Measurements from ENCODE around the gene MICAL1.
"Not testable (repeated sequence)": the region's sequence is repeated elsewhere in the genome, so short reads cannot be mapped to it uniquely, and the experiment has no call there.

MICAL1 gene

DNA sequence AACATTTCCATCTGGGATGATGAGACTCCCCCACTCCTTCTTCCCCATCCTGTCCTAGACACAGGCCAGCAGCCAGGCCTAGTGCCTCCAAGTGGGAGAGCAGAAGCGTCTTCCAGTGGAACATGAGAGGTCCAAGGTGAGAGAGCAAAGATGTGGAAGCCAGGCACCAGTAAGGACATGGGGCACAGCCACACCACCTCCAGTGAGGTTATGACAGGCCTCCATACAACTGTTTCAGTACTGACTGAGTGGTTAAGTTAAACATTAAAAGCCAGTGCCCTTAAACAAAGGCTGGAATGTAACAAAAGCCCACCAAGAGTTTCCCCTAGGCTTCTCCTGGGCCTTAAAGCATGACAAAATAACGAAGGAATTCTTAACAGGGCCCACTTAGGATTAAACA, 22.2 kb upstream of the MICAL1 start:
- DNase-seq (ENCODE audit: low read depth in 2 of 2): no peak

DNA sequence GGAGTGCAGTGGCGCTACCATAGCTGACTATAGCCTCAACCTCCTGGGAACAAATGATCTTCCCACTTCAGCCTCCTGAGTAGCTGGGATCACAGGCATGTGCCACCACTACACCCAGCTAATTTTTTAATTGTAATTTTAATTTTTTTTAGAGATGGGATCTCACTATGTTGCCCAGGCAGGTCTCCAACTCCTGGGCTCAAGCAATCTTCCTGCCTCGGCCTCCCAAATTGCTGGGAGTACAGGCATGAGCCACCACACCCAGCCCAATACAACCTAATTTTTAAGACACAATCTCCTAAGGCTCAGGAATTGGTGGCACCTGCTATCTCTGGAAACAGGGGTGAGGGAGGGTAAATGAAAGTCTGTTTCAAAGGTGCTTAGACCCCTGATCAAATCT, 21.6 kb upstream of the MICAL1 start:
- DNase-seq (ENCODE audit: low read depth in 2 of 2): no peak

DNA sequence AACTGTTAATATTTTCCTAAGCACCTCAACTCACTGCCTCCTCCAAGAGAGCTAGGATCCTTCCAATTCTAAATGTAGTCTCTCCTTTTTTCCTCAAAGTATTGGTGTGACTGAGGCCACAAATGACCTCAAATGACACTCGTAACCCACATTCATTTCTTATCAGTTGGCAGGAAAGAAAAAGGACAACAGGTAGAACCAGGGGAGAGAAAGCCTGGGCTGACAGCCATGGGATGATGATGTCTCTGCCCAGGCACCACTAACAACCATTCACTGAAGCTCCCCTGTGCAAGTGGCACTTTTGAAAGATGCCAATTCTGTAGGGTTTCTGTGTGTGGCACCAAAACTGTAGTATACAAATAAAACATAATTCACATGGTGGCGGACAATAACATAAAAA, 20.1 kb upstream of the MICAL1 start:
- no peak for DNase-seq (ENCODE audit: low read depth in 2 of 2)

DNA sequence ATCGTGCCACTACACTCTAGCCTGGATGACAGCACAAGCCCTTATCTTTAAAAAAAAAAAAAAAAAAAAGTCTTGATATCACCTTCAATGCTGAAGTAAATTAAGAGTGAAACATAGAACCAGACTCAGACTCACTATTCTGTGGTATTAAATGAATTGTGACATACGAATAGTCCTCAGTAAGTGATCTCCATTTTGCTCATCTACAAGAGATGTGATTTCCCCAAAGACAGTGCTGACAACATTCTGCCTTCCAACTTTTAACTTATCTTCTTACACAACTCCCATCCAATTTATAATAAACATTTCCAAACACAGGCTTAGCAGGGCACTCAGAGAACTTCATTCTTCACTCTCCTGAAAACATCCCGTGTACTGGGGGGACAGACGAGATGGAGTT, 19.4 kb upstream of the MICAL1 start:
- no peak for DNase-seq (ENCODE audit: low read depth in 2 of 2)

DNA sequence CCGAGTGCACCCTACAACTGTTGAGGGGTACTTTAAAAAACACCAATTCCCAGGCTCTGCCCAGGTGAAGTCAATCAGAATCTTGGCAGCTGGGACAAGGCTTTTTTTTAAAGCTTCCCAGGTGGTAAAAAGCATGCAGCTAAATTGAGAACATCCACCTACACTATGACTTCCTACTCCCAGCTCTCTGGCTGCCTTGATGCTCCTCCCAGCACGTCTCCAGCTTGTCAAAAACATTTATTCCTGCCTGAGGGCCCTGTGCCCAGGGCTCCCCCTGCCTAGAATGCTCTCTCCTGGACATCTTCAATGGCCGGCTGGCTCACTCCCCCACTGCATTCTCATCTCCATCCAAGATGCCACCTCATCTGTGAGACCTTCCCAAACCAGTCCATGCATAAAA, 17.5 kb upstream of the MICAL1 start:
- no peak for DNase-seq (ENCODE audit: low read depth in 2 of 2)

DNA sequence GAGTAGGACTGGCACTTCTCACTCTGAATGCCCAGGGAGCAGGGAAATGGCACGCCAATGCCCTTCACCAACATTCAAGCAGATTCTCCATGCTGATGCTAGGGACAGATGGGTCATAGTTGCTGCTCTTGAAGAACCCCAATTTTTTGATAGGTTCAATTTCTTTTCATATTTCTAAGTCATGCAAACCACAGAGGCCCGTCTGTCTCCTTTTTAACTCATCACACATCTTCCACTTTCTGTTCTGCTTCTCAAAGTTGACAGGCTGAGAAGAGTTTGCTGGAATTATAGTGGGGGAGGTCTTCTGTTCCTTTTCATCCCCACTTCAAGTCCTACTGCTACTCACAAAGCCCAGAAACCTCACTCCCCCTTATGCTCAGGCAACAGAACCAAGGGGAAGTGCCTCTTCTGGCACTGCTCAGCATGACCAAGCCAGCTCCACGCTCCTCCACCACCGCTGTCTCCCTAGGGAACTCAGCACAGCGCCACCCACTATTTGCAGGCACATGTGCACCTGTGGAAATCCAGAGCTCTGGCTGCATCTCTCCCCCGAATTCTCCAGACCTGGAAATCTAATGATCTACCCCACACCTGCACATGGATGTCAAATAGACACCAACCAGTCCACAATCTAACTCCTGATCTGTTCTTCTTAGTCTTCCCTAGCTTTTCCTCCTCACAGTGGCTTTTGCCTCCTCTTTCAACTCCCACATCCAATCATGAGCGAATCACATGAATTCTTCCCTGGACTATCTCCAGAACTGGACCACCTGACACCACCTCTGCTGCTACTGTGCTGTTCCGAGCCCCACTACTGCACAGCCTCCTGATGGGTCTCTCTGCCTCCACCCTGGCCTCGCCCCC, 16.8 kb upstream of the MICAL1 start:
- no peak for DNase-seq (ENCODE audit: low read depth in 2 of 2)

DNA sequence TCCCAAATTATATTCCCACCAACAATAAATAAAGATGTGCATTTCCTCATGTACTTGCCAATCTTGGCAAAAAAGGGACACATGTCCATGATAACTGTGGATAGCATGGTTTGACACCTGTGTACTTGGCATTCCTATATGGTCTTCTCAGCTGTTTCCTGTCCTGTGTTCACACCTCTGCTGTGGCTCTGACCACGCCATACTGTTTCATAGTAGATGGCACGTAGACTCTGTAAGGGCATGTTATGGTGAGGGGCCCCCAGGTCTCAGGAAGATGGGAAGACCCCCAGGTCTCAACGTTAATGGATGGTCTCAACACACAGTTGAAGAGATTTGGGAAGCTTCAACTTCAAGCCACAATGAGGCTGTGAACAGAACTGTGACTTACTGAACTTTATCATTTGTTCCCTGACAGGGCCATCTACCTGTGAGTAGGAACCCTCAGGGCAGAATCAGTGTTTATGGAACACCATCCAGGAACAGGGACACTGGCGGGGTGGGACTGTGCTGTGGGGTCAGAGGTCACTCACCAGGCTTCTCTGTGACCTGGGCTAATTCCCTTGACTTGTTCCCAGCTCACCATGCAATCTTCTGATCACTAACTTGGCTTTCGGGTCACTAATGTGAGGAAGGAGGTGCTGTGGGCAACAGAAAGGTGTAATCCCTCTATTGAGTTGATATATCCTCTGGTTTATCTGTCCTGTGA, 15.7 kb upstream of the MICAL1 start:
- DNase-seq (ENCODE audit: low read depth in 2 of 2): no peak

DNA sequence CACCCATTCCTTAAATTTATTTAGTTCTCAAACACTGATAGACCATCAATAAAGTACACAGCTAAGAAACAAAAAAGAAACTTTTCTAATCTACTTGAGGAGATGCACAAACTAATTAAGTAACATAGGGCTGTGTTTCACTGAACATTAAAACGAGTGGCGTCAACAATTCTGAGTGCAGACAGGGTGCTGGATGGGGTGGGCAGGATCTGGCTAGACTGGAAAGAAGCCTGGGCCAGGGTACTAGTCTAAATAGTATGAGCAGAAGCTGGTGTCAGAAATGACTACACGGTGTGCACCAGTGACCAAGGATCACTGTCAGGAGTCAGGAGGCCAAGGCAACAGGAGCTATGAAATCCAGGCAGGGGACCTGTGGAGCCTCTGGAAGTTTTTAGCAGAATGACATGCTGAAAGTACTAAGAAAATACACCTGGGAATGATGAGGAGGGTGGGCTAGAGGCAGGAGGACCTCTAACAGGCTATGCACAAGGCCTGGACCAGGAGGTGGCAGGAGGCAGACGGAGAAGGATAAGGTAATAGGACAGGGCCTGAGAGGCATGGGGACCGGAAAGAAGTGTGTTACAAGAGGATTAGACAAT, 14.1 kb upstream of the MICAL1 start:
- no peak for DNase-seq (ENCODE audit: low read depth in 2 of 2)

DNA sequence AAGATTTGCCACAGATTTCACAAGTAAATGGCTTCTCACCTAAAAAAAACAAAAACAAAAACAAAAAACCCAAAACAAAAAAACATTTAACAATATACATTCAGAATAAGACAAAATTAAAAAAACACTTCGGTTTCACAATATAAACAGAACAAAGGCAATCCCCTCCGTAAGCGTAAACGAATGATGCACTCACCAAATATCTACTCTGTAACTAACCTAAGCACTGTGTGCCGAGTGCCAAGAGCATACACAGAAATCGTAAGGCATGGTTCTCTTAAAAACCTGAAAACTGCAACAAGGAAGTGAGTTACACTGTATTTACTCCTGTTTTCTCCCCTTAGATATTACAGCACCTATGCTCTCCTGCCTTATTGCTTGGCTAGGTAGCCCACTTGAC, 12.1 kb upstream of the MICAL1 start:
- no peak for DNase-seq (ENCODE audit: low read depth in 2 of 2)

DNA sequence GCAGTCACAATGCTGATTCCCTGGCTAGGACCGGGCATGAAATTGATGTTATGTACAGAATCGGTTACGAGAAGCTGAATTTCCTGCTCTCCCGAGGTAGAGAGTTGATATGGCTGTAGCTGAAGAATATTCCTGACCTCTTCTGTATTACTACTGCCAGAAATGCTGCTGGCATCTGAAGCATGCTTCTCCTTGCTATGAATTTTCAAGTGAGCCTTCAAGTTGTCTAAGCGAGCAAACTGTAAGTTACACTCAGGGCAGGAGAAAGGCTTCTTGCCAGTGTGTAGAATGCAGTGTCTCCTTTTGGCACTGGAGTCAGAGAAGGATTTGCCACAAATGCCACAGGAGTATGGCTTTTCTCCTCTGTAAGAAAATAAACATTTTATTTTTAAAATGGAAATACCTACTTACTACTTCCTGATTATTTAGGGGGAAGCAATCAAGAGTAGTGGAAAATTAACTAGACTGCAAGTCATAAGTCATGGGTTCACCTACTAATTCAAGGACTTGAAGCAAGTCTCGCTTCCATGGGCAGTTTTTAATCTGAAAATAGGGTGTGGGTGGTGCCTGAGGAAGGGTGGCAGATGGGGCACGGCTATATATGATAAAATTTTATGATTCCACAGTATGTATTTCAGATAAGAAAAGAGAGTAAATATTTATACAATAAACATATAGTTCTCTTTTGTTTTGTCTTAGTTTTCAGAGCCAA, 10.8 kb upstream of the MICAL1 start:
- DNase-seq (ENCODE audit: low read depth in 2 of 2): no peak

DNA sequence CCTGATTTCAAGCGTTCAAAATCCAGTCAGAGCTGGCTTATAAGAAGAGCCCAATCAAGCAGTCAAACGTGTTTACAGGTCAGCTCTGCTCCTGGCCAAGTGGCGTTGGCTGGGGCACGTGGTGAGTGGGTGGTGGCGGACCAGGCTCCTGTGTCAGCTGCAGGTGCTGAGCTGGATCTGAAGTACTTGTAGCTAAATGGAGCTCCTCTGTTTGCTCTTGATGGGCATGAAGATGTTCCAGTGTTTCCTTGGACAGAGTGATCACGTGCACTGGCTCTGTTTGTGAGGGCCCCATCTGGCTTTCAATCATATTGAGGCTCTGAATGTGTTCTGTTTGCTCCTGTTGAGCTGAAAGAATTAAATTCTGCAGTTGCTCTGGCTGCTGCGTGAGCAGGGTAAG, 10.2 kb upstream of the MICAL1 start:
- no peak for DNase-seq (ENCODE audit: low read depth in 2 of 2)

DNA sequence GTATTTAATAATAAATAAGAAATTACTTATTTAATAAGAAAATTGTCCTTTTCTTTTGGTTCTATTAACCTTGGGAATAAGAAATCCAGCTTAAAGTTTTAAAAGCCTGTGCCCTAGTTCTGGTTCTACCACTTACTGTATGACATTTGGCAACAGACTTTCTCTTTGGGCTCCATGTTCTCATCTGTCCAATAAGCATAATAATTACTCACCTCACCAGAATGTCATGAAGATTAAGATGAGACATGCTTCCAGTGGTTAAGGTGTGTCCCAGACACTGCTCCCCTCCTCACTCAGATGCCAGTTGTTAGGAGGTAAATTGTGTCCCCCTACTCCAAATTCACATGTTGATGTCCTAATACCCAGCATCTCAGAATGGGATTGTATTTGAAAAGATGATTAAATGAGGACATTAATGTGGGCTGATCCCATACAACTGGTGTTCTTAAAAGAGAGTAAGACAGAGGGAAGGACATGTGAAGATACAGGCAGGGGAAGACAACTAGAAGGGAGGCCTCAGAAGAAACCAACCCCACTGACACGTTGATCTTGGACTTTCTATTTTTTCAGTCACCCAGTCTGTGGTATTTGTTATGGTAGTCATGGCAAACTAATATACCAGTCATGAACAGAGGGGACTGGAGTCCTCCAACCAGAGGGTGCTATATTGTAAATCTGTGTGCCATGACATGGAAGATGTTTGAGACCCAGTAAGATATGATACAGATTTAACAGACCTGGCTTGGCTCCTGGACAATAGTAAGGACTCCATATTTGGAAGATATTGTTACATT, 6.4 kb upstream of the MICAL1 start:
- no peak for DNase-seq (ENCODE audit: low read depth in 2 of 2)

DNA sequence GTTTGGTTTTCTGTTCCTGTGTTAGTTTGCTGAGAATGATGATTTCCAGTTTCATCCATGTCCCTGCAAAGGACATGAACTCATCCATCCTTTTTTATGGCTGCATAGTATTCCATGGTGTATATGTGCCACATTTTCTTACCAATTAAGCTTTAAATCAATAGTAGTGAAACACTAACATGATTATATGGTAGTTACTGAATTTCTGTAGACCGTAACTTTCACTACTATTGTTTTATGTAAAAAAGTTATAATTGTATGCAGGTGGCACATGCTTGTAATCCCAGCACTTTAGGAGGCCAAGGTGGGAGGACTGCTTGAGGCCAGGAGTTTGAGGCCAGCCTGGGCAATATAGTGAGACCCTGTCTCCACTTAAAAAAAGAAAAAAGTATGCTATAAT, 5.6 kb upstream of the MICAL1 start:
- not testable (repeated sequence) for DNase-seq (ENCODE audit: low read depth in 2 of 2)

DNA sequence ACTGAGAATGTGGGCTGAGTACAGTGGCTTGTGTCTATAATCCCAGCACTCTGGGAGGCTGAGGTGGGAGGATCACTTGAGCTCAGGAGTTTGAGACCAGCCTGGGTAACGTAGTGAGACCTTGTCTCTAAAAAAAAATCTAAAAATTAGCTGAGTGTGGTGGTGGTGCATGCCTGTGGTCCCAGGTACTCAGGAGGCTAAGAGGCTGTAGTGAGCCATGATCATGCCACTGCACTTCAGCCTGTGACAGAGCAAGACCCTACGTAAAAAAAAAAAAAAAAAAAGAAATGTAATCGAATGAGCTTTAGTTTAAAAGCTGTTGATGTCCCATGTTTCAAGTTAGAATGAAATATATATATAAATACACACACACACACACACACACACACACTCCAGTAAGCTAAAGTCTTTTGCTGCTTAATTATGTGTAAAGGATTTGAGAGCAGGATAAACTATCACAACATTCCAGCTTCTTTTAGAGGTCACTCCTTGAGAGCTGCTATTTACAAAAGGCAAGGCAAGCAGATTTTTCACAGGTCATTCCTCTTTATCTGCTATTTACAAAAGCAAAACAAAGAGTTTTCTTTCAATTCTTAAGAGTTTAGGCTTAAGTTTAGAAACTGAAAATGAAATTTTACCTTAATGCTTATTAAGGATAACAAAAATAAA, 4.7 kb upstream of the MICAL1 start:
- DNase-seq (ENCODE audit: low read depth in 2 of 2): no peak

DNA sequence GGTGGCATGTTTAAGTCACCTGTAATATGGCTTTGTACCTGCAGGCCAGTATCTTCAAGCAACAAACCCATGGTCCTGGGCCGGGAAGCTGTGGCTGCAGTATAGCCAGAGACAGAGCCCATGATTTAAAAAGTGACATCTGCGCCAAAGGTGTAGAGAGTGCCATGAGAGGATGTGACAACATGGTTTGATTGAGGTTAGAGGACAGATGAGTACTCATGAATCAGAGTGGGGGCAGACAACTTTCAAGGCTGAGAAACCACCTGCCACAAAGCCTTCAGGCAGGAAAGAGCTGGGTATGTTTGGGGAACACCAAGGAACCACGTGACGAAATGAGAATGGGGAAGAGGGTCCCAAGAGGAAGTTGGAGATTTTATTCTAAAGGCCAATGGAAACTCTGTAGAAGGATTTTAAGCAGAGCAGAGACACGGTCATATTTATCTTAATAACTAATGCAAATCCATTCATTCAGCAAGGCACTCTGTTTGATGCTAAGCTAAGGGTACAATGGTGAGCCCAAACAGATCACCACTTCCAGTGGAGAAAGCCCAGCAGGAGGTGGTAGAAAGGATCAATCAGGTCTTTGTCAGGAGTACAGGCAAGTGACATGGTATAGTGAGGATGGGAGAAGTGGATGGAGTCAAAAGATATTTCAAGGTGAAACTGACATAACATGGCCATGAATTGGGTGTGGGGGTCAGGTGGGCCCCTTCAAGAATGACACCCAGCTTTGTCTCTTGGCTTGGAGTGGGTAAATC, 3.4 kb upstream of the MICAL1 start:
- no peak for DNase-seq (ENCODE audit: low read depth in 2 of 2)

DNA sequence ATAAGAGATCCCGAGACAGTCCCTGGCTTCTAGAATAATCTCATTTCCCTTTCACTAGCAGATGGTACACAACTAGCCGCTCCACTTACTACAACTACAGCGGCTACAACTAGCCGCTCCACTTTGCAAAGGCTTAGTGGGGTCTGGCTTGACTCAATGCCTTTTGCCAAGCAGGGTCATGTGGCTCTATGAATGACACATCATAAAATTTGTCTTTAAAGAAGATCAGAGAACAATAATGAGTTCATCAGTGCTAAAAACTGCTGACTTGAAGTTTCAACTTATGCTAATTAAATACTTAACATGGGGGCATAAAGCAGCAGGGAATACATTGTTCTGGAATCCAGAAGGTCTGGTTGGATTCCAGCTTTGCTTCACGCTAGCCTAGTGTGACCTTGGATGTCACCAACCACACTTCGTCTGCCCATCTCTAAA, 2.0 kb upstream of the MICAL1 start:
- DNase-seq (ENCODE audit: low read depth in 2 of 2): no peak

DNA sequence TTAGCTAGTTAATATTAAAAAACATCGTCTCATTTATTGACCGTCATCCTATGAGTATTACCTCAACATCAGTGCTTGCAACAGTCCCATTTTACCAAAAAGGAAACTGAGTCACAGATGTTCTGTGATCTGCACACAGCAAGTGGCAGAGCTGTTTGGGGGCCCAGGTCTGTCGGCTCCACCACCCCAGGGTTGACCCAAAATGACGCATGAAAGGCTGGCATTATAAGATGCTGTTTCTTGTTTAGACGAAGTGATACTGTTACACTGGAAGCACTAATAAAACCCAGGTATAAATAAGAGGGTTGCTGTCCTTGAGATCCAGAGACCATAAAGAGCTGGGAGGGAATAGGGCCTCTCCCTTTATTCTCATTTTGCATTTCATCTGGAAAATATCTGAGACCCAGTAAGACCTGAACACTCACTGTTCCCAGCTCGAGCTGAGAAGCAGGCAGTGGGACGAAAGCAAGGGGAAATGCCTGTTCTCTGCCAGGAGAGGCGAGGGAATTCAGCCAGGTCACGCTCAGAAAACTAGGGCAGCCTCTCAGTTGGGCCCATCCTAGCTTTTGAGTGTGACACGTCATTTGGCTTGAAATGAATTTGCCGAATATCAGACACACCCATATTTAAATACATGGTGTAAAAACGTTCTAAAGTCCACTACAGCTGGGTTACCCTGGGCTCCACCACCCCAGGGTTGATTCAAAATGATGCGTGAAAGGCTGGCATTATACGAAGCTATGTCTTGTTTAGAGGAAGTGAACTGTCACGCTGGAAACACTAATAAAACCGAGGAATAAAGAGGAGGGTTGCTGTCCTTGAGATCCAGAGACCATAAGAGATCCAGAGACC, 1.4 kb upstream of the MICAL1 start:
- DNase-seq (ENCODE audit: low read depth in 2 of 2): no peak

DNA sequence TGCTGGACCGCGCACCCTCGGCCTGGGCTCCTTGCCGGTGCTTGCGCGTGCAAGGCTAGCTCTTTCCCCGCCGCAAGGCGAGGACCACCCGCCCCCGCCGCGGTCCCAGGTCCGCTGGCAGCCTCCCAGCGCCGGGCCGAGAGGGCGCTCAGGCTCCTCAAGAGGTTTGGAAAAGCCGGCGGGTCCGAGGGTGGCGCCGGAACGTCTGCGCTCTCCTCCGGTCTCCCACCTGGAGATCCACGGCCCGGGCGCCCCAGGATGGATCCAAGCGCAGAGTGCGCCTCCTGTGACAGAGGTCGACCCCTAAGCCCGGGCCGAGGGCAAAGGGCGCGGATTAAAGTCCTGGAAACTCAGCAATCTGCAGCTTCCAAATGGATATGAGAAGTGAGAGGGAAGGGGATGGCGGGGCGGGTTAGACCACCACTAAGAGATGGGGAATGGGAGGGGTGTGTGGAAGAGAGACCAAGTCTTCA, 575 bp upstream of the MICAL1 start:
- DNase-seq (ENCODE audit: low read depth in 2 of 2): no peak

Data from stimulated activated CD8-positive, alpha-beta memory T cell treated with anti-CD3 and anti-CD28 coated beads, Interleukin-2, amount 100 ng/mL, for 48 hours (primary cell).